Superior temporal gyrus (tissue), 1 donor: ENCODE results near the gene DIDO1.
"Not testable (repeated sequence)": the region's sequence is repeated elsewhere in the genome, so short reads cannot be mapped to it uniquely, and the experiment has no call there.

Source experiments
- DNase-seq: peaks from one replicate; pipeline ENCODE4 v3.0.0-alpha.2; 2016; ENCODE audit errors: extremely low spot score

Gene DIDO1

GRCh38 chr20:62962891-62963613 lies 36.7 kb upstream of the DIDO1 start:
- DNase-seq, result no peak

GRCh38 chr20:62962221-62962879 lies 36.0 kb upstream of the DIDO1 start:
- no peak for DNase-seq

- DNase-seq, result no peak
Observed at GRCh38 chr20:62961799-62962198, 35.5 kb upstream of the DIDO1 start.

- DNase-seq, result no peak
Observed at GRCh38 chr20:62961310-62961783, 35.0 kb upstream of the DIDO1 start.

- not testable (repeated sequence) for DNase-seq
Observed at GRCh38 chr20:62960446-62961309, 34.4 kb upstream of the DIDO1 start.

- DNase-seq, result no peak
Observed at GRCh38 chr20:62959998-62960436, 33.7 kb upstream of the DIDO1 start.

- DNase-seq, result no peak
Observed at GRCh38 chr20:62959101-62959971, 33.0 kb upstream of the DIDO1 start.

- DNase-seq, result no peak
Observed at GRCh38 chr20:62958388-62959100, 32.2 kb upstream of the DIDO1 start.

GRCh38 chr20:62957136-62958117 lies 31.1 kb upstream of the DIDO1 start:
- no peak for DNase-seq

GRCh38 chr20:62956387-62957135 lies 30.3 kb upstream of the DIDO1 start:
- DNase-seq, result no peak

GRCh38 chr20:62955519-62956386 lies 29.4 kb upstream of the DIDO1 start:
- no peak for DNase-seq

GRCh38 chr20:62953839-62954703 lies 27.8 kb upstream of the DIDO1 start:
- DNase-seq, result peak; percentile 23

- no peak for DNase-seq
Observed at GRCh38 chr20:62952968-62953838, 26.9 kb upstream of the DIDO1 start.

- no peak for DNase-seq
Observed at GRCh38 chr20:62952373-62952967, 26.2 kb upstream of the DIDO1 start, which contains the start of gene SLC17A9. Gene SLC17A9, plus strand, starts transcription at chr20:62952709. Its CDS starts 122 bp downstream, at chr20:62952831.

- no peak for DNase-seq
Observed at GRCh38 chr20:62951896-62952372, 25.6 kb upstream of the DIDO1 start.
